GM21825 (cell line): ENCODE measurements around the gene SH3BP5.

Source experiments
- ATAC-seq: cut with Tn5 transposase; IDR thresholded peaks from one replicate; pipeline ENCODE4 v1.9.1; 2021; ENCODE audit warnings: mild to moderate bottlenecking, moderate library complexity; ENCODE audit not compliant: unreplicated experiment

The SH3BP5 gene

DNA sequence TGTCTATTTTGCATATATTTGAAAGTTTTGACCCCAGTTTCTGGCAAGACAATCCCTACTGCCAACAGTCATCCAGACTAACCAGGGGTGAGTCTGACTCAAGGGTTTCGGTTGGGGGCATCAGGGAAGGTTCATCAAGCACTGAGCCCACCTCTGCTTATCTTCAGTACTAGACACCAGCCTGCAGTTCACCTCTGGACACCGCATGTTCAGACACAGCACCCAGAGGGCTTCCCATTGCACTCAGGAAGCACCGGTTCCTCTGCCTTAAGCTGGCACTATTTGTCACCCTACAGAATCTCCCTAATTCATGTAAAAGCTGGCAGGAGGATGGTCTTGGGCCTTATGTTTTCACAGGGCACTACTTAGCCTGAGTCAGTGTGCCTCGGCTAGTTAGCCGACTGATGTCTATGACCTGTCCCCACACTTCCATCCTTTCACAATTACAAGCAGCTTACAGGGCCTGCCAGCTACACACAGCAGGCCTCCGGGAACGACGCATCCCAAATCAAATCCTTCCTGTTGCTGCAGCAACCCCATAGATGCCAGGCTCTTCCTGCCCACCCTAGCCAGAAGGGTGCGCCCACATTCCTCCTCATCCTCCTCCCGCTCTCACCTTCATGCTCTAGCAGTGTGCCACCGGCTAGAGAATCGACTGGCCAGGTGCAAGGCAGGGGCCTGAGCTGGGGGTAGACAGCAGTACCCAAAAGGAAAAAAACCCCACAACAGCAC lies 52.5 kb downstream of the SH3BP5 start:
- ATAC-seq: no peak

DNA sequence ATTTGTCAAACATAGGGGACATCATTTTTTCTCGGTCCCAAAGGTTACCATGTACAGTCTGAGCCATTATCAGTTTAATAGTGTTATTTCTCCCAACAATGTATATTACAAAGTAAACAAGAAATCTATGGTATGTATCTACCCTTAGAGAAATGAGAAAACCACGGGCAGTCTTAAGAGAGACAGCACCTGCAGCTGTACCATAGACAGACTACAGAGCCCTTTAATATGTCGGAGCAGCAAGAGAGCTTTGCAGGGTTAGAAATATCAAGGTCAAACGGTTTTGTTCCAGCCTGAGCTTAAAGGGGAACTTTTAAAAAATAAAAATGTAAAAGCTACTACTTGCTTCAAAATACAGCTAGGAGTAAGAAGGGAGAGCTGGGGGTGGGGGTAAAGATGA lies 53.2 kb downstream of the SH3BP5 start:
- ATAC-seq: no peak

DNA sequence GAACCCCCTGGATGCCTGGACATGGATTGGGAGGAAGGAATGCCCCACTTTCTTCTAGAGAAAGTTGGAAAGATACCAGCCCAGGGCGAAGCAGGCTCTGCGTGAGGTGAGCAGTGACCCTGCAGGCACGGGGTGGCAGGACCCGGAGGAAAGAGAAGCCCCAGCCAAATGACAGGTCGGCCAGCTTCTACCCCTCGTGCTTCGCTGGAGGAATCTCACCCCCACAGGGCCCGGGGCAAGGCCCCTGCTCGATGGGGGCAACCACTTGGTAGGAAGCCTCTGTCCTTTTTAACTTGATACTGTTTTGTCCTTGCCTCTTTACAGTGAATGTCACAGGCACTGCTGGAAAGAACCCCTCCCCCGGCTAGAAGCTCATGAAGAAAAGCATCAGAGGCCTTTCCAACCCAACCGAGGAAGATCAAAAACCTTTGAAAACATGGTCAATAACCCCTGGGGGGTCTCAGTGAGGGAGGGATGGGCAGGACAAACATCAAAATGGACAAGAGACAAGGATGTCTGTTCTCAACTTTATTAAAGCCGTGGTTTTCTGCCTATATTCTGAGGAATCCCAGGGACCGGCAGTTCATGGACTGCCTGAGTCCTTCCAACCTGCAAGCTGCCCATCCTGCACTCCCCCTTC lies 54.4 kb downstream of the SH3BP5 start:
- no peak for ATAC-seq

DNA sequence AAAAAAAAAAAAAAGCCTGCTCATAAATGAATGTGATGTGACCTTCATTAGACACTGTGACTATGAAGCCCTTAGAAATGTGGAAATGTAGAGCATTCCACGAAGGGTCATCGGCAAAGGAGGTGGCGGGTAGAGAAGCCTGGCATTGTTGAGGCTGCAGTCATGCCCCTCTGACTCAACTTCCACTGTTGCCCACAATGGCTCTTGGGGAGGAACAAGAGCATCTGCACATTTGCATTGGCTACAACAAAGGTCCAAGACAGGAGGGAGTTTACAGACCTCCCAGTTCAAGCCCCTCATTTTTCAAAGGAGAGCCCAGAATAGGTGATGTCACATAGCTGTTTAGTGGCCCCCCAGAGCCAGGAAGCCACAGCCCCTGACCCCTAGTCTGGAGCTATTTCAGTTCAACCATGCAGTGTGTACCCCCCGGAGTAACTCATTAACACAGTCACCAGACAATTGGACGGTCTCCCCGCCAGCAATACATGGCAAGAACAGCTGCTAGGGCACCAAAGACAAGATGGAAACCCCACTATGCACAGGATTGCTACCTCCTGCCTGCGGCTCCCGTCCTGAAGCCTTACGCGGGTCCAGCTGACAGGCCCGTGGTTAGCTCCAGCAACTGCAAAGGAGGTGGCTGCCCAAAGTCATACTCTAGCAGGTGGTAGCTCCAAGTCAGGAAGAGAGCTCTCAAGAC lies 56.2 kb downstream of the SH3BP5 start:
- ATAC-seq: no peak

DNA sequence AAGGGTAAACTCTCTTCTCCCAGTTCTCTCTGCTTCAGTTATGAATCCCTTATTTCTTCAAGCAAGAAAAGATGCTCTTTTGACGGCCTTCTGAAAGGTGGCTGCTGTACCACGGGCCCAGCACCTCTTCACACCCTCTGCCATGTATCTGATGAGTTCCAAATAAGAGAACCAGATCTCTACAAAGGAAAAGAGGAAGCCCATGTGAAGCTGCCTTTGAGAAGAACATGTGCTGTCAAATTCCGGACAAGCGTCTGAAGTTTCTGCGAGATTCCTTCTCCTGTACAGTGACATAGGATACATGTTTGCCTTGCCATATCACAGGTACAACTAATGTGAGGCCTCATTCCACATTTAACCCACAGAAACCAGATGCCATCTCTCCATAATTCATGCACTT lies 59.2 kb downstream of the SH3BP5 start:
- ATAC-seq: no peak

DNA sequence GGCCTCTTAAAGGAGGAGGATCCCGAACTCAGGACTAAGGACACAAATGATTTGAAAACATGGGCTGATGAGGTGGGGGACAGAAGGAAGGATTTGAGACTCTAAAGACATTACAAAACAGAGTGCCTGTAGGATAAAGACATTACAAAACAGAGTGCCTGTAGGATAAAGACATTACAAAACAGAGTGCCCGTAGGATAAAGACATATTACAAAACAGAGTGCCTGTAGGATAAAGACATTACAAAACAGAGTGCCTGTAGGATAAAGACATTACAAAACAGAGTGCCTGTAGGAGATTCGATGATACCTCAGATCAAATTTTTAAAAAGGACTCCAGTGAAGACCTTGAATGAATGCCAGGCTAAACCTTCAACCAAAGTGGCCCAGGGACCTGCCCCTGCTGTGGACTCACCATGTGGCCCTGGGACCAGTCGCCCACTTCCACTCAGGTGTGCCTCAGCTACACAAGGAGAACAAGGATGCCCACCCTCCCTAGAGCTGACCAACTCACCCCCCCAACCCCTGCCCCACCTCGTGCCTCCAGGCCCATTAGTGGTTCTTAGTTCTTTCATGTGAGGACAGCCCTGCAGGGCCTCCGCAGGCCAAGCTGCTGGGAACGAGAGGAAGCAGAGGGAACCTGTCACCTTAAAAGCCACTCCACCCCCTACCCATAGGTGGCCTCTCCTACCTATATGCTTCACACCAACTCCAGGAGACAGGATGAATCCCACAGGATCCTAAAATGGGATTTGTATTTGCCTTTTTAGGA lies 59.8 kb downstream of the SH3BP5 start:
- ATAC-seq: no peak

DNA sequence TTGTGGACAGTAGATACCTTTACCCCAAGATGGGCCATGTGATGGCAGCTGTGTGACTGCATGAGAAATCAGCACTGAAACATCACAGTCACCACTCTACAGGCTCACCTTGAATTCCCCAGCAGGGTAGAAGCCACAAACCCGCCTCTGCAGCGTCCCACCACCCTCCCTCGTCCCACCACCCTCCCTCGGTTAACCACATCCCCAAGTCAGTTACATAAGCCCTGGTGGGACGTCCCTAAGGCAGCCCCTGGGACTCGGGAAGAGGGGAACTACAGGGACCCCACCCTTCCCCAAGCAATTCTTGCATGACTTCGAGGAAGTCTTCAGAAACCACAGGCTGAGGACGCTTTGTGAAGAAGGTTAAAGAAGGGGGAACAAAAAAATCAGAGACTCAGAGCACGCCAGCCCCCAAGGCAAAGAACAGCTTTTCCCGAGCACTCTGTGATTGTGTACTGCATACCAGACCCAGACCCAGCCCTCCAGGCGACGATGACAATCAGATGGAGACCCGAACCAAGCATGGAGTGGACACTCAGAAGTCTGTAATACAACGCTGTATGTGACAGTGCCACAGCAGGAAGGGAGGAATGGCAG lies 60.5 kb downstream of the SH3BP5 start:
- peak; percentile 66 for ATAC-seq

DNA sequence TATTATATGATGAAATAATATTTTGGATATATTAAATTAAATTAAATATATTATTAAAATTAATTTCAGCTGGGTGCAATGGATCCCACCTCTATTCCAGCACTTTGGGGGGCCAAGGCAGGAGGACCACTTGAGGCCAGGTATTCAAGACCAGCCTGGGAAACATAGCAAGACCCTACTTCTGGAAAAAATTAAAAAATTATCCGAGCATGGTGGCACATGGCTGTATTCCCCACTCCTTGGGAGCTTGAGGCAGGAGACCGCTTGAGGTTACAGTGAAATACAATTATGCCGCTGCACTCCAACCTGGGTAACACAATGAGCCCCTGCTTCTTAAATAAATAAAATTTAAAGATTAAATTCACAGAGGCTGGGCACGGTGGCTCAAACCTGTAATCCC lies 61.4 kb downstream of the SH3BP5 start:
- ATAC-seq: no peak

DNA sequence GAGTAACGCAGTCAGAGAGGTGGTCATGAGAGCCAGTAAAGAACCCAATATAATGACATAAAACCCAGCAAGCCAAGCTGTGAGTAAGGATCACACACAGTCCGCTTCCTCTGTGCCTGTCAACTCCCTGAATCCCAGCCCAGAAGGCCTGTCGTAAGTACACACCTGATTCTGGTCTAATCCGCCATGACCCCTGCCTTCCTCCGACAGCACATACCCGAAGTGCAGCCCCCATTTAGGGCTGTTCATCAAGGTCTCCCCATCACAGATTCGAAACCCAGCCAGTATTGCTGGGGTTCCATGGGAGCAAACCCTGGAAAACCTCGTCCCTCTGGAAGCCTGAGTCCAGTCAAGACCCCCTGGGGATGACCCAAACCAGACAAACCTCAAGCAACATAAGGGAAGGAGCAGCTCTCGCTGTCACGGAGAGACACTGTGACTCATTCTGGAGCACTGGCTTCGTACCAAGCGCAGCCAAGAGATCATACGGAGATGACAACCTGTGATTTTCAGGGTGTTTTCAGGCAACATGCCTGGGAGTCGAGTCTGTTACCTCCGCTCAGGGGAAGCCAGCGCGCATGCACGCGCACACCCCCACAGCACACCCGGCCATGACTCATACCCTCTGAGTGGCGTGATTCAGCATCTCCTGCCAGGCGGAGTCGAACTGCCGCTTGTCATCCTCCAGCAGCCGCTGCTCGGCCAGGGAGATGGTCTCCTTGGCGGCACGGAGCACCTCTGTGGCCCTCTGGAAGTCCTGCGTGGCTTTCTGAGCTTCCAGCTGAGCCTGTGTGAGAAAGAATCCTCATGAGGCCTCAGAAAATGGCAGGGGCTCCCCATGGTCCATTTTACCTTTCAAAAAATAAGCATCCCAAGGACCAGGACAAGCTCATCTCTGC lies 63.0 kb downstream of the SH3BP5 start:
- no peak for ATAC-seq

DNA sequence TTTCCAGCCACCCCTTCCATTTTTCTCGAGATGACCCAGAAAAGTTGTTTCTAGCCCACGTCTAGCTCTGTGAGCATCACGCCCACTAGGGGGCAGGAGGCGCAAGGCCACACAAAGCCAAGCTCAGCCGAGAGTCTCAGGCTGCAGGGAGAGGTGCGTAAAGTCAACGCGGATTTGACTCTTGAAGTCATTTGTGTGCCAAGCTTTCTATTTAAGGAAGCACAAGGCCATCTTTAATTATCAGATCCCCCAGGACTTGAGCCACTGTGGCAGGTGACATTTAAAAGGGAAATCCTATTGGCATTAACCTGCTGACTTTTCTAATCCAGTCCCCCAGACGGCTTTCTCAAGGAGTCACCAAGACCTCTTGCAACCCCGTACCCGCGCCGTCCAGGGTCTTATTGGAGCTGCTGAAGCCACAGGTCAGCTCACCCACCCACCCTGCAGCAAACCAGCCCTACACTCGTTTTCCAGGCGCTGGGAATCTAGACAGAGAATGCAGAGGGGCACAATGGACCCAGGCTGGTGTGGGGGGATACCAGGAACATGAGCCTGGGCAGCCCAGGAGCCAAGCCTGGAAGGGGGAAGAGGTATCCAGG lies 64.3 kb downstream of the SH3BP5 start:
- peak; percentile 42 for ATAC-seq

DNA sequence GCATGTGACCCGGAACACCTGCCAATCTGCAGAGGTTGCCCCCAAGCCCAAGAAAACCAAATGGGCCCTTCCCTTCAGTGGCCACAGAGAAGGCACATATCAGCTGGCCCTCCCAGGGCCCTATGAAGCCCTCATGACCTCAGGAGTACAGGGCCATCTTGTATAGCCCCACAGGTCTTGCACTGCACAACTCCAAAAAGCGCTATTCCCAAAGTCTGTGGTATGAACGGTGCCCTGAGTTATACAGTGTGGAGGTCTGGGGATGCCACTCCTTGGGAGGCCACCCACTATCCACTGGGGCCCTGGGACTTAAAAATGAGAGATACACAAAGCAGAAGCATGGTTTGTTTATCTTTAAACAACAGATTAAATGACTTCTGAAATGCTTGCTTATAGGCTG lies 64.9 kb downstream of the SH3BP5 start:
- no peak for ATAC-seq

DNA sequence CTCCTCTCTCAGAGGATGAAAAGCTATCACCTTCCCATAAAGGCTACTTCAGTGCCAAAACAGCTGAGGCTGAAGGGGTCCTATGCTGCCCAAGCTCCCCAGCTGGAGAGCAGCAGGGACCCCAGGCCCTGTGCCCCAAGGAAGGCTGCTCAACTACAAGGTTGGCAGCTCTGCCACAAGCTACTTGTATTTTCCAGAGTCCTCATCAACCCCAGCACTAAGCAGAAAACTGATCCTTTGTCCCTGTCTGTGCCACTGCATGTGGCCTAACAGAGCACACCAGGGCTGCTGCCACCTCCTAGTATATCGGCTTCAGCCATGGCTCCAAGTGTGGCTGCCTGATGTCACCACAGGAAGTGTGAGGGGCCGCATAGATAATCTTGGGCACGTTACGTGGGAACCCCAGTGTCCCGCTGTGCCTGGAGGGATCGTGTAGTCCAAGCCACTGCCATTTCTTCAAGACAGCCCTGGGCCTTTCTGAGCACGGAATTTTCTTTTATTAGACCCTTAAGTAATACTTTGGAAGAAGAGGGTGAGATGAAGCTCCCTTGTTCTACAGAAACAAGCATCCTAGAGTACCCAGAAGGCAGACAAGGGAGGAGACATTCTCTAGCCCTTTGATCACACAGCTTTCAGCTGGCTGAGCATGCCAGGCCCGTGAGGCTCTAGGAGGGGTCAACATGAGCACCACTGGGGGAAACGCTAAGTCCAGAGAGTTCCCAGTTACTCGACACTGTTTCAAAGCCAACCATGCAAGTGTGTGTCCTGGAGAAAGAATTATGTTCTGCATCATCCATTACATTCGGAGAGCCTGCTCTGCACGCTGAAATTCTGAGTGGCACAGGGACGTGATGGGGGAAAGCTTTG lies 65.6 kb downstream of the SH3BP5 start:
- no peak for ATAC-seq

DNA sequence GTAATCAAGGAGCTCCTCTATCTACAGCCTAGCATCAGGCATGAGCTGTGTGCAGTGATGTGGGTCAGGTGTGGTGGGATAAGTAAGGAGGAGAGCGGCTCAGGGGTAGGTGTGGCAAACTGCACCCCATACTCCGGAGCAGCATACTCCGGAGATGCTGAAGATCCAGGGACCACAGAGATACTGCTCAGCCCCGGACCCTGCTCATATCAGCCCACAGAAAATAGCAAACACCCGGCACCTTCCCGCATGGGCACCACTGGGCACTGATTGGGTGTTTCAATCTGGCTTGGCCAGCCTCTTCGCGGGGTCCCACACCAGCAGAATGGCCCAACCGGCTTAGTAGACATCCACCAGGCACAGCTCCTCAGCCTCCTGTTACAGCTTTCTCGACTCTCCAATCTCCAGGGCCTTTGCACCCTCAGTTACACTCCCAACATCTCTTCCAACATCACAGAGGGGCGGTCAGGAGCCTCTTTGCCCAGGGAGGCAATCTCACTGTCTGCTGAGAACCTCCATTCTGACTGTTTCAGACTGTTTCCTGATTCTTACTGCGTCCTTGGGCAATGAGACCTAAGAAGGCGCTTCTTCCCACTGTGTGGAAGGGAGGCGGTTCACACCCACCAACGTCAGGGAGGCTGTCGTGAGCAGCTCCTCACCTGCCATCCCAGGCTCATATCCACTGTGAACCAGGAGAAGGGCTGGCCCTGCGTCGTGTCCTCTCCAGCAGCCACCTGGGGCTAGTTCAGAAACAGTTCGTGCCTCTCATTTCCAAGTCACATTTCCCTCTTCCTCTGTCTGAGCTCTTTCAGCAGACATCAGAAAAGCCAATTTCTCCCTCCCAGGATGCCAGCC lies 66.5 kb downstream of the SH3BP5 start:
- ATAC-seq: no peak

DNA sequence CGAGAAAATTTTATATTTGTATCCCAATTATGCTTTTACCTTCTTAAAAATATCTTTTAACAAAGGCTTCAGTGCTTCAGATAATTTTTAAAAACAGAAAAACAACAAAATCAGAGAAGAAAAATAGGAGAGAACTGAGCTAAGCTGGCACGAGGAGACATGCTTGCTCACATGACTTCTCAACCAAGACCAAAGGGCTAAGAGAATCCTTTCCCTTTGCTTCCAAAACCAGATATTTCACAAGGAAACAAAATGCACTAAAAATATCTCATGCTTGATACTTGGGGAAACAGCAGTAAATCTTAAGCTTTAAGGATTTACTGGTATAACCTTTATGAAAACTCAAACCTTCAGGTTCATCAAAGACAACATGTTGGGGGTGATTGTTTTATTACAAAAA lies 67.9 kb downstream of the SH3BP5 start:
- ATAC-seq: no peak

DNA sequence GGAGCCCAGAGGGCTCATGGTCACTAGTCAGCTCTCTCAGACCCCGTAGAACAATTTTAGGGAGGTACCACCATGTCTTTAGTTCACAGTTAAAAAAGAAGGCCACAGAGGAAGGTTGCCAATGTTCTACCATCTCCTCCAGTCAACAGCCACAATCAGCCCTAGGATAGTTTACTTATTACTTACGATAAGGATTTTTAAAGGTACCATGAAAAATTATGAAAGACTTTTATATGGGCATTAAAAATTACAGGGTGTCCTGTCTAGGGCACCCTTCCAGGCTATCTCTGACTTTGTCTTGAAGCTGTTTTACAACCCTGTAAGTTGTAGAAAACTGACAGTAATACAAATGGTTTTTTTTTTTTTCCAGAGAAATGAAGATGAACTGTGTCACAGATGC lies 68.5 kb downstream of the SH3BP5 start:
- no peak for ATAC-seq

DNA sequence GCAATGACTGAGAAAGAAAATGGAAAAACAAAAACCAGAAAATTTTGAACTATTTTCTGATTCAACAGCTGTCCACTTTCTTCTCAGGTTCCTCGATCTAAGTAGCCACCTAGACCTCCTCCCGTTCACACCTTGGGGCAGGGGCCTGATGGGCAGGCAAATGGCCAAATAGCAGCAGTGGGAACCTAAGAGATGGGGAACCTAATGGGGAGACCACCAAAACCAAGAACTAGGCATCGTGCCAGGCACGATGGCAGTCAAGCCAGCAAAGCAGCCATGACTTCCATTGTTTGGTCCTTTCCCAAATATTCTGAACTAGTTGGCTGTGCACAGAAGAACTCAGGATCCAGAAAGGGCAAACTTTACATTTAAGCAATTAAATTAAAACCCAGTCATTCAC lies 69.3 kb downstream of the SH3BP5 start:
- no peak for ATAC-seq

DNA sequence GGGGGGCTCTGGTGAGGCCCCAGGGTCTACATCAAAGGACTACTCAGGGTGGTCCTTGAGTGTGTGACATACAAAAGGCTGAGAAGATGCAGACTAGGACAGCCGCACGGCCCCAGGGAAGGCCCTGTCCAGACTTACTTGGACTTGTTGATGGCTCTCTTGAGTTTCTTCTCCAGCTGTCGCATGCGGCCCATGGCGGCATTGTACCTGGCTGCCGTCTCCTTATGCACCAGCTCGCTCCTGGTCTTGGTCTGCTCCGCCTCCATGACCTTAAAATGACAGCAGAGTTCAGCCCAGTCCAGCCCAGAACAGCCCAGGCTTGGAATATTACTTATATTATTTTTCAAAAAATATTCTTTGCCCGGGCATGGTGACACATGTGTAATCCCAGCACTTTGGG lies 70.4 kb downstream of the SH3BP5 start:
- no peak for ATAC-seq

DNA sequence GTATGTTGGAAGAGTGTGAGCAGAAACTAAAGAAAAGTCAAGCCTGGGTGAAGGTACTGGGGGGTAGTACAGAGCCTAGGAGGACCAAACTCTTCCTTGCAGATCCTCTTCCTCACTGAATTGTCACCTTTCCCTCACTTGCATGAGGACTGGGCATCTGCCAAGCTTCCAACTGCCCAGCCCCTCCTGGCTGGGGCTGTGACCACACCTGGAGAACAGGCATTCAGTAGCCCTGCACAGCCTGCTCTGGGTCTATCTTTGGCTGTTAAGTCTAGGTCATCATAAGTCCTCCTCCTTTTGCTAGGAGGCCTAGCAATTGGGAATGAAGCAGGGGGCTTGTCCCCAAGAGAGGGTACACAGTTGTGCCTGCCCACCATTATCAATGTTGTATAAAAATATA lies 71.1 kb downstream of the SH3BP5 start:
- no peak for ATAC-seq
